Measurements from ENCODE around the gene GNB4. TPM values are rescaled to one million over a fixed set of nuclear protein-coding genes. Genes with fewer than 3 reads are reported as not detected.

Gene GNB4
- total and polyA plus RNA-seq, 10 donors, result 5.5 to 47.5 (median 41.5) TPM

DNA sequence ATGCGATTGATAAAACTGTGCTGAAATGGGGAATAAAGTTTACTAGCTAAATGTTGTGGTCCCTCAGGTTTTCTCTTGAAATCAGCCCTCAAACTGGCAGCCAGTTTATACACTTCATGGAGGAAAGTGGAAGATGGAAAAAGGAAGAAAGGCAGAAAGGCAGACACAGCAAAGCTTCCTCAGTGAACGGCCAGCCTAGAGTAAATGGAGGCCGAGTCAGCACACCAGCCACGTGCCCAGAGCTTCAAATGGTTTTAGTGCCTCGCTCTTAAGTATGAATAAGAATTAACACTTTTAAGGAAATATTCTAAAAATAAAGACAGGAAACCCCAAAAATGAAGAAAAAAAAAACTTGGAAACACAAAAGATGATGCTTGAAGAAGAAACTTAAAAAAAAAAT is 48.3 kb downstream of the GNB4 start:
- 73 to 84% (median 75%) methylated on average over 5 of the region's 5 CpGs for whole genome bisulfite sequencing, 5 donors
- no peaks in the 10 kb centered on the region for H3K4me1 ChIP-seq
- no peak overlapping the region for H3K4me3 ChIP-seq
- no peak for TF ChIP-seq CTCF (IDR thresholded peaks at IDR 0.05 in 8 of 11, conservative IDR thresholded peaks at IDR 0.05 in 3 of 11)
- no peak for TF ChIP-seq POLR2A (IDR thresholded peaks at IDR 0.05)
- no peaks in the 10 kb centered on the region for H3K27me3 ChIP-seq (replicated peaks in 1 of 7)
- intact Hi-C loops (cut with DNase I; ENCODE audit: low total_unique reads), result no loop called here
- H3K9me3 ChIP-seq, result no peaks in the 10 kb centered on the region
- DNase-seq, result no peak
- H3K36me3 ChIP-seq, result peaks cover 0 to 99% (median 32%) of the 10 kb centered on the region in 6 donors
- no peak overlapping the region for H3K27ac ChIP-seq

DNA sequence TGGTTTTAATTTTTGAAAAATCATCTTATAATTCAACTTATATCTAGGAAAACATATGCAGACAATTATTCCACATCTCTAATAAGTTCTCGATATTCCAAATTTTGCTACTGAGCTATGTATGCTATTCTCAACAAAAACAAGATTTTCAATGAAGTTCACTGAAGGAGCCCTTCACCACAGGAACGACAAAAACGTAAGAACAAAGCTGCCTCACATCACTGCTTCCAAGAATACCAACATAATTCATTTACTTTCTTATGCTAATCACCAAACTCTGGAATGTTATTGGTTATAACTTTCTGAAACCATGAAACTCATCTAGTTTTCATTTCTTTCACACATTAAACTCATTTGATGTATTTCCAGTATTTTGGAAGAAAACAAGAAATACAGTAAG is 49.7 kb downstream of the GNB4 start:
- H3K27me3 ChIP-seq (replicated peaks in 1 of 7), result no peaks in the 10 kb centered on the region
- TF ChIP-seq CTCF (IDR thresholded peaks at IDR 0.05 in 8 of 11, conservative IDR thresholded peaks at IDR 0.05 in 3 of 11) (no peak), POLR2A (IDR thresholded peaks at IDR 0.05) (no peak), POLR2AphosphoS5 (IDR thresholded peaks at IDR 0.05) (no peak)
- H3K4me3 ChIP-seq, result no peak overlapping the region
- peaks cover 0 to 100% (median 38%) of the 10 kb centered on the region in 6 donors for H3K36me3 ChIP-seq
- DNase-seq, result no peak
- intact Hi-C loops (cut with DNase I; ENCODE audit: low total_unique reads), result no loop called here
- no peak overlapping the region for H3K27ac ChIP-seq
- no peaks in the 10 kb centered on the region for H3K9me3 ChIP-seq
- no peaks in the 10 kb centered on the region for H3K4me1 ChIP-seq
- 91 to 95% (median 92%) methylated on average over 3 of the region's 3 CpGs for WGBS, 5 donors

GRCh38 chr3:179398574-179399231 is 52.6 kb downstream of the GNB4 start:
- WGBS, 5 donors, result 89 to 96% (median 95%) methylated on average over 2 of the region's 2 CpGs
- no peak for TF ChIP-seq POLR2A (IDR thresholded peaks at IDR 0.05)
- no peak for TF ChIP-seq POLR2AphosphoS5 (IDR thresholded peaks at IDR 0.05)
- TF ChIP-seq CTCF (IDR thresholded peaks at IDR 0.05 in 8 of 11, conservative IDR thresholded peaks at IDR 0.05 in 3 of 11), result no peak
- intact Hi-C loops (cut with DNase I; ENCODE audit: low total_unique reads), result no loop called here

DNA sequence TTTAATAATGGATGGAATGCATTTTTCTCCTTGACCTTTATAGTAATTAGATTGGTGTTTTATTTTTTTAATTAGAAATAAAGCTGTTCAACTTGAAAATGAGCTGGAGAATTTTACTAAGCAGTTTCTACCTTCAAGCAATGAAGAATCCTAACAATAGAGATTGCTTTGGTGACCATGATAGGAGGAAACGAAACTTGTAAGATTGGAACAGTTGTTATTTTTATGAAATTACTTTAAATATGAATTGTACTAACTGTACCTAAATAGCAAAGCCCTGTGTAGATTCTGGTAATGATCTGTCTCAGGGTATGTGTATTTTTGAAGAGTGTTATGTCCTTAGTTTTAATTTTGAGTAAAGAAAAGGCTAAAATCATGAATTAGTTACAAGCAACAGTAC is 59.4 kb downstream of the GNB4 start:
- 73 to 90% (median 77%) methylated on average over 1 of the region's 1 CpG for WGBS, 5 donors
- Histone ChIP-seq H3K27ac (peak overlapping the region in 1 of 8 donors; percentile 0), H3K9me3 (no peaks in the 10 kb centered on the region), H3K36me3 (peaks cover 0 to 98% (median 62%) of the 10 kb centered on the region in 6 donors), H3K4me3 (no peak overlapping the region), H3K27me3 (replicated peaks in 1 of 7) (no peaks in the 10 kb centered on the region), H3K4me1 (peaks cover 0 to 10% (median 3%) of the 10 kb centered on the region in 6 donors)
- DNase-seq, result no peak
- no peak for TF ChIP-seq POLR2AphosphoS5 (IDR thresholded peaks at IDR 0.05)
- intact Hi-C loops (cut with DNase I; ENCODE audit: low total_unique reads), result no loop called here

More at GRCh38 chr3:179398574-179399231, 52.6 kb downstream of the GNB4 start:
- Histone ChIP-seq H3K4me1 (no peaks in the 10 kb centered on the region), H3K27me3 (replicated peaks in 1 of 7) (no peaks in the 10 kb centered on the region), H3K9me3 (no peaks in the 10 kb centered on the region), H3K36me3 (peaks cover 0 to 99% (median 50%) of the 10 kb centered on the region in 6 donors), H3K4me3 (no peak overlapping the region), H3K27ac (no peak overlapping the region)
- no peak for DNase-seq
